ENCODE measurements around the gene KLC4.
"Not testable (repeated sequence)": the region's sequence is repeated elsewhere in the genome, so short reads cannot be mapped to it uniquely, and the experiment has no call there.

The KLC4 gene

DNA sequence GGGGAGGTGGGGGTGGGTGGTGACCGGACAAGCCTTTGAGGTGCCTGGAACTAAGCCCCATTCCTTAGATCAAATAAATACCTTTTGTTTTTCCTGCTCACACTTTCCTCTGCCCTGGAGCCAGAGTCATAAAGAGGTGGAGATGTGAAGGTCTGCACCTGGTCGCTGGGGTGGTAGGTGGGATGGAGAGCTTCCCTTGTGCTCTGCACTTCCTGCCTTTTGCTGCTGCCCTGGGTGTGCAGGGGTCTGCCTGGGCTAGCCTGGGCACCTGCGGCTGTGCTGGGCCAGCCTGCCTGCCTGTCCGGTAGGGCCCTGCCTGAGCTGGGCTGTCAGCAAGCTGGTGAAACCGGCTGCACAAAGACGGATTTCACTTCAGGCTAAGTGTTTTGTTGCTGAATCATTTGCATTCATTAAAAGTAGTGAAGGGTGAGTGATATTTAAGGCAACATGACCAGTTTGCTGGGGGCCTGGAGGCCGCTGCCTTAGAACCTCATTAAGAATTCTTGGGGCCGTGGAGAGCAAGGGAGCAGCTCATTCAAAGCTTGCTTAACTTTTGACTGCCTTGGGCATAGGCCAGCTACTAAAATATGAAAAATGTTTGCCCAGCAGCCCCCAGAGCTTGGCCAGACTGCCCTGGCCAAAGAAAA is 37.1 kb downstream of the KLC4 start:
- DNase-seq, result no peak

DNA sequence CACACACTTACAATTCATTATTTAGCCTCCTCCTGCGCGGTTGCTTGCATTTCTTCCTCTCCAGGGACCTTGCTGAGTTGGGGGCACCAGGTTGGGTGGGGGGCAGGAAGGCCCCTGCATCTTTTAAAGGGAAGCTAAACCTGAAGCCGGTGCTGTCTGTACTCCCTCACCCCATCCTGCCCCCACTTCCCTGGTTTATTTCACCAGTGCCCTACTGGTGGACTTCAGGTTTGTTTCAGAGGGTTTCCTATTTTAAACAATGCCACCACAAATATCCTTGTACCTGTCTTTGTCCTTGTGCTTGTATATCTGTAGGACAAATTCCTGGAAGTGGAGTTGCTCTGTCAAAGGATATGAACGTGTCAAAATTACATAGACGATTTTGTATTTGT is 37.7 kb downstream of the KLC4 start:
- DNase-seq, result no peak

DNA sequence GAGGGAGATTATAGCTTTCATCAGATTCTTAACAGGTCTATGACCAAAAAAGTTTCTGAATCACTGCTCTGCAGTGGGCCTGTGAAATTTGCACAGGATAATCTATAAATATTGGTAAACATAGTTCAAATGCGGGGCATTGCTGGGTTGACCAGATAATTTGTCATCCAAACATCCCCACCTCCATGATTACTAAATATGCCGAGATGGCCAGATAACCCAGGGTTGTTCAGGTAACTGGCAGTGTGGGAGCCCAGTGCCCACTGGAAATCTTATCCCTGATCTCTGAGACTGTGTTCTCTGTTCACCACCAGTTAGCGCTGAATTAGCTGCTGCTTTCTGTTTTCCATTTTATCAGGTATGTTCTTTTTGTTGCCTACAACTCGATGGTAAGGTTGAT is 38.1 kb downstream of the KLC4 start:
- DNase-seq, result no peak

DNA sequence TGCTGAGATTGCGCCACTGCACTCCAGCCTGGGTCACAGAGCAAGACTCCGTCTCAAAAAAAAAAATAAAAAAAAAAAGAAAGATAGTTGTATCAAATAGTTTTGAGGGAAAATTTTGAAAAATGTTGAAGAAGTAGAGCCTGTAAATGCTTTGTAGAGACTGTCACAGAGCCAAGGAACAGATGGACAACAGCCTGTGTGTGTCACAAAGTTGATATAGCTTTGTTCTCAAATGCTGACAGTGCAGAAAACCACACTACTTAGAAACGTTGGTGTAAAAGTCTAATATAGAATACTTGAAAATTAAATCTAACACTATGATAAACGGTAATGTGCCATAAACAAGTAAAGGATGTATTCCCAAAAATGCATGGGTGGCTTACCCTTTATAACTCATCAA is 42.1 kb downstream of the KLC4 start:
- no peak for DNase-seq

DNA sequence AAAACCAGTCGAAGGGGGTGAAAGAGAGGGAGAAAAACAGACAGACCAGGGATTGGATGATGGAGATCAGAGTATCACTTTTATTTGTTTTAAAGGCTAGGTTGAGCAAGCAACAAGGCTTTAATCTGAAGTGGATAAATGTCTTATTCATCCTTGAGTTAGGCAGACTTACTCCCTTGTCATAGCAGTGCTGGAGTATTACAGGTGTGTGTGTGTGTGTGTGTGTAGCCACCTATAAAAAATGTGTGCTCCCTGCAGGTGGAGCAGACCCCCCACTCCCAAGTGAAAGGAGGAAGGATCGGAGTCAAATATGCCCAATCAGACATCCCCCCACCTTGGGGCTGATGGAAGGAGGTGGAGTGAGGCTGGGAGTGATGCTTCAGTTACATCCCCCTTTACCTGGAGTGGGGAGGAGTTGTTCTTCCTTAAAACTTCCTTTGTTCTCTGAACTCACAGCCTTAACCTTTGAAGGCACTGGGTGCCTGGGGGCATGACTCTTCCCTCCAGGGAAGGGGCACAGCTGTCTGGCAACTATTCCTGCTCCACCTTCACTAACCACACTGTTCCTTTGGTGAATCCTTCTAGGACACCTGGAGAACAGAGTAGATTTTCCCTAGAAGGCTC is 43.9 kb downstream of the KLC4 start:
- DNase-seq, result no peak

DNA sequence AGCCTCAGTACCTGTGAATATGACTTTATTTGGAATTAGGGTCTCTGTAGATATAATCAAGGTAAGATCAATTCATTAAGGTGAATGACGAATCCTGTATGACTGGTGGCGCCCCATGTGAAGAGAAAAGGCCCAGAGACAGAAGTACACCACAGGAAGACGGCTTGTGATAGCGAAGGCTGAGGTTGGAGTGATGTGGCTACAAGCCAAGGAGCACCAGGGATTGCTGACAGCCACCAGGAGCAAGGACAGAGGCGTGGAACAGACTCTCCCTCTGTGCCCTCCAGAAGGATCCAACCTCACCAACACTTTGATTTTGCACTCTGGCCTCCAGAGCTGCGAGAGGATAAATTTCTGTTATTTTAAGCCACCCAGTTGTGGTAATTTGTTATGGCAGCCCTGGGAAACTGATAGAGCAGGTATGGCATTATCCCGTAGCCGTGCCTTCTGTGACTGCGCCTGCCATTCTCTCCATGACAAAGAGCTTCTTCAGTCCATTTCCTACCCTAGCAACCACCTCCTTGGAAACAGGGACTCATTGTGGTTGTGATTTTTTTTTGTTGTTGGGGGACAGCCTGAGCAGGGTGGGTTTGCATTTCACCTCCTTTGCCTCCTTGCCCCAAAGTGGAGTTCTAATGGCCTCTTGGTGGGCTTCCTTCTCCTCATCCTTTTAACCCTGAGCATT is 46.2 kb downstream of the KLC4 start:
- DNase-seq, result no peak

DNA sequence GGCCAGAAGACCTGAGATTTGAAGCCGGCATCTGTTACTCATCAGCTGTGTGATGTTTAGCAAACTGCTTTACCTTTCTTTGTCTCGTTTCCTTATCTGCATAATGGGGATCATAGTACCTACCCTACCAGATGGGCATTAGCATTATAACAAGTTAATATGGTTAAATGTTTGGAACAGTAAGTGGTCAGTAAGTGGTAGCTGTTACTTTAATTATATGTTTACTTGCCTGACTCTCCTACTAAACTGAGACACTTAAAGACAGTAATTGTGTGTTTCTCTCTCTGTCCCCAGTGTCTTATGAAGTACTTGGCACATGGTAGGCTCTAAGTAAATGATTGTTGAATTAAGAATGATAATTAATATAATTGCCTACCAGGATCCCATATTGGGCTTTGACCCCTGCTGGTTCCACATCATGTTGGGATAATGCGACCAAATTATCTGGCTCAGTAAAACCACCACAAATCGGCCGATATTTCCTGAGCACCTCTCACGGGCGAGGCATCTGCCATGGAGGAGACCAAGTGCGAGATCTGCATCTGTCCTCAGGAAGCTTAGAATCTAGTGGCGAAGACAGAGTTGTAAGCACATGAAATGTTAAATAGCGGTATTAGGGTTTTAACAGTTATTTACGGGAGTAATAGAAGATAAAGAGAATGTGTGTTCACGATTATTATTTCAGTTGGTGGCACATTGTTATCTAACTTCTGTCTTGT is 48.1 kb downstream of the KLC4 start:
- DNase-seq, result no peak

DNA sequence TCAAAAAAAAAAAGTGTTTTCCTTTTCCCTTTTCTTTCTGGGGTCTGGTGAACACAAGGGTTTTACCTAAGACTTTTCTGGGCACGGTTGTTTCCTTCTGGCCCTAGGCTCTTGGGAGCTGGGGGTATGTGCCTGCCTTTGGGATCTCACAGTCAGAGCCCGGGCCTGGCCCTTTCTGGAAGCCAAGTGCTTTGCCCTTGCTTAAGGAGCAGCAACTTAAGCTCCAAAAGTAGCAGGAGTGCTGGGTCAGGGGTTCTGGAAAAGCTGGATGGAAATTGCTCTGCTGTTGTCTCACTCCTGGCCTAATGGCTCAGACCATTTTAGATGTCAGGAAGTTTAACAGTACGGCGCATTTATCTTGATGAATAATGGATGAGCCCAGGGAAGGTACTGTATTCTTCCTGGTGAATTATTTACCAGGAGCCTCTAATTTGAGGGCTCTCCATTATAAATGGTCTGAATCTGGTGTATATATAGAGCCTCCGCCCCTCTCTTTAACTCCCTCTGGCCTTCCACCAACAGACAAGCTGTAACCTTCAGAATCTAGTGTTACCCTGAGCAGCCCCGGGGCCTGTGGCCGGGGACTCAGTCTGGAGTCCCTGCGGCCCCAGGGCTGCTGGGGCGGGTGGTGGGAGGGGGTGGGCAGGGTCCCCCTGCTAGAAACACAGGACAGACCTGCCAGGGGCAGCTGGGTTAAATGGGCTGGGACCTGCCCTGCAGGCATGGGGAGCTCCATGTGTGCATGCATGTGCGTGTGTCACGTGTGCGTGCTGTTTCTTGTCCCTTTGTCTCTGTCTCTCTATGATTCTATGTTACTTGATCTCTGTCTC is 54.2 kb downstream of the KLC4 start:
- DNase-seq, result no peak

DNA sequence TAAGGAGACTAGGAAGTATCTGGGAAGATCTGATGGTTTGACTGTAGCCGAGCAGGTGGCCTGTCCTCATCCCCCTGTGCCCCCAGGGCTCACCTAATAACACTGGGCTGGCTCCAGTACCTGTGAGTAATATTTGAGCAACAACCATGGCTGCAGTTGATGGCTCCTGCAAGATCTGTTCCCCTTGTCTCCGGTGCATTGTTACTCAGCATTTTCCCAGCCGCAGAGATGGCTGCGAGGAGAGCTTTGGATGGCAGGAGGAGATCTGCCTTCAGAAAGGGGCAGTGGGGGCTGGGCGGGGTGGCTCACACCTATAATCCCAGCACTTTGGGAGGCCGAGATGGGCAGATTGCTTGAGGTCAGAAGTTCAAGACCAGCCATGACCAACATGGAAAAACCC is 55.9 kb downstream of the KLC4 start:
- no peak for DNase-seq

DNA sequence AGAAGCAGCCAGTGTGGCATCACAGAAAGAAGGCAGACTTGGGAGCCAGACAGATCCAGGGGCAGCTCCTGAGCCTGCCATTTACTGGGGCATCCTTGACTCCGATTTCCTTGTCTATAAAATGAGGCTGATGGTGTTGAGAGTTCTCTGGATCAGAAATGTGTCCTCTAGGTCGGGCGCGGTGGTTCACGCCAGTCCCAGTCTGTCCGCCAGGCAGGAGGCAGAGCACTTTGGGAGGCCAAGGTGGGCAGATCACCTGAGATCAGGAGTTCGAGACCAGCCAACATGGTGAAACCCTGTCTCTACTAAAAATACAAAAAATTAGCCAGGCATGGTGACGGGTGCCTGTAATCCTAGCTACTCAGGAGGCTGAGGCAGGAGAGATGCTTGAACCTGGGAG is 58.0 kb downstream of the KLC4 start:
- DNase-seq, result not testable (repeated sequence)

DNA sequence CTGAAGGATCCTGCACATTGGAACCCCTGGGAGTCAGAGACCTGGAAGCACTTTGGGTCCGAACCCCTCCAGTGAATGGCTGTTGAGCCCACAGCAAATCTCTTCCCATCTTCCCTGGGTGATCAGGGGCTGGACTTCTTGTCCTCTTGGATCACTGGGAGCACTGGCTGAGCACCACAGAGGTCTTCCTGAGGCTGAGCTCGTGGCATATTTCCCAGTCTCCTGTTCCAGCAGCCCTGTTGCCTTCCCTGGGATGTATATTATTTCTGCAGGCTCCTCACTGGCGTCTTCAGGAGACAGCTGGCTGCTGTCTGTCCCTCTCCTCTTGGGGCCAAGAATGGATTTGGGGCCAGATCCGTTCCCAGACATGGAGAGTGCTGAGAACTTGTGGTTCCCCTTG is 60.1 kb downstream of the KLC4 start:
- no peak for DNase-seq

DNA sequence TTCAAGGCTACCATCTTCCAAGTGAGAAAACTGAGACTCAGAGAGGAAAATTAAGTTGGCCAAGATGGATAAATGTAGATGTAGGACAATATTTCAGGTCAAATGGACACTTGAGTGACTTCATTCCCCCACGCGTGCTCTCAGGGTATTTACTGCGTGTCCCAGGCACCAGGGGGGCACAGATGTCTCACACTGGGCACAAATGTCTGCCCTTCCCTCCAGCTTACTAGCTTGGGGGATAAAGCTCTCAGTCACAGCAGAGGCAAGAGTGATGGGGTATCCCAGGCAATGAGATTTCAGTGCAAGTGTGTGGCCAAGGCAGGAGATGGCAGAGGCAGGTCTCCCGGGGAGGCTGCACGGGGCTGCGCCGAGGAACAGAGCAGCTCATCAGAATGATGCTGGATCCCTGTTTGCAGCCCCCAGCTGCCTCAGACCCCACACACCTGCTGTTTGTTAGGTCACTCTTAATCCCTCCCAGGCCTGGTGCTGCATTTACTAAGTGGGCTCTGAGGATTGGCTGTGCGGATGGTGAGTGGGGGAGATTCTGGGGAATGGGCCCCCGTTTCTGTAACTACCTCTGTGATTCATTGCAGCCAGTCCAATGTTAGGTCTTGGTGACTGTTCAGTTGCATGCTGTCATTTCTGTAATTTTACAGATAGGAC is 60.8 kb downstream of the KLC4 start:
- DNase-seq, result no peak

DNA sequence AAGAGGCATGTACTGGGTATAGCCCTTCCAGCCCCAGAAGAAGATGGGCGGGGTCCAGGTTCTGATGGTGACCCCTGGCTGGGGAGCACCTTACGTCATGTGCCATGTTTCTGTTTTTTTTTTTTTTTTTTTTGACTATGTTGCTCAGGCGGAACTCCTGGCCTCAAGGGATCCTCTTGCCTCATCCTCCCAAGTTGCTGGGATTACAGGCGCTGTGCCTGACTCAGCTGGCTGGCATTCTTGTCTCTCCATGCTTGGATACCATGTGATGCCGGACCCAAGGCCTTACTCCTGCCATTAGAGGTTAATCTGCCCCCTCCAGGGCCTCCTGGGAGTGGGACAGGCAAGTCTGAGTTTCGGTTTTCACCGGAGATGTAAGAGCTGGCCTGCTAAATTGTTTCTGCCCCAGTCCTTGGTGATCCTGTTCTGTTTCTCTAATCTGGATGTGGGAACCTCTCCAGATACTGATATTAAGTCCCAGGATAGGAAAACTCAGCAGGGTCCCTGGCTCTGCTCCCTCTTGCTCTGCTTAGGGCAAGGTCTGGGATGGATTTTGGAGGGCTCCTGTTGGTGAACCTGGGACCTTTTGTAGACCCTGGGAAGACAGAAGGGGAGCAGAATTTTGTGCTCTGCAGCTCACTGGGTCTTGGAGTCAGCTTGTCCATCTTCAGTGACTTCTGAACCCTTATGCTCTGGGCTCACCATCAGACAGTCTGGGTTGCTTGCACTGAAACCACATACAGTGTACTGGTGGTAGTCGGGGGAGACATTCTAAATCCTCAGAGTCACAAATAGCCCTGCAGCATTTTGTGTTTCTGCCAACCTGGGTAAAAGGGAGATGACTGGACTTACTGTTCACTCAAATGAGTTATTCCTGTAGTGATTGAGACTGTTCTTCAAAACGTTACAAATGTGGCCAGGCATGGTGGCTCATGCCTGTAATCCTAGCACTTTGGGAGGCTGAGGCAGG is 61.8 kb downstream of the KLC4 start:
- DNase-seq, result no peak

DNA sequence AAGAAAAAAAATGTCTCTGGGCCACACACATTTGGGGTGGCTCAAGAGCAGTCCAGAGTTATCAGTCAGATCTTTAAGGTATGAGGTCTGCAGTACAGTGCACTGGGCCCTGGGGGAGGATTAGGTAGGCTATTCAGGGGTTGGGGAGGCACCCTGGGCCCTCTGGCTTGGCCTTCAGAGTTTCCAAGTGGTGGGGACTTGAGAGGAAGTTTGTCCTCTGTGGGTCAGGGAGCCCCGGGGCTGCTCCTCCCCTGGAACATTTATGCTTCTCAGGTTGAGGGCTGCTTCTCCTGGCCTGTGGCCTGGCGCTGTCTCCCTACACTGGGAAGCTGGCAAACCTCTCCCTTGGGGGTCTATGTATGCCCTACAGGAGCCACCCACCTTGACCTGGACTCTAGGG is 62.7 kb downstream of the KLC4 start:
- DNase-seq, result no peak

DNA sequence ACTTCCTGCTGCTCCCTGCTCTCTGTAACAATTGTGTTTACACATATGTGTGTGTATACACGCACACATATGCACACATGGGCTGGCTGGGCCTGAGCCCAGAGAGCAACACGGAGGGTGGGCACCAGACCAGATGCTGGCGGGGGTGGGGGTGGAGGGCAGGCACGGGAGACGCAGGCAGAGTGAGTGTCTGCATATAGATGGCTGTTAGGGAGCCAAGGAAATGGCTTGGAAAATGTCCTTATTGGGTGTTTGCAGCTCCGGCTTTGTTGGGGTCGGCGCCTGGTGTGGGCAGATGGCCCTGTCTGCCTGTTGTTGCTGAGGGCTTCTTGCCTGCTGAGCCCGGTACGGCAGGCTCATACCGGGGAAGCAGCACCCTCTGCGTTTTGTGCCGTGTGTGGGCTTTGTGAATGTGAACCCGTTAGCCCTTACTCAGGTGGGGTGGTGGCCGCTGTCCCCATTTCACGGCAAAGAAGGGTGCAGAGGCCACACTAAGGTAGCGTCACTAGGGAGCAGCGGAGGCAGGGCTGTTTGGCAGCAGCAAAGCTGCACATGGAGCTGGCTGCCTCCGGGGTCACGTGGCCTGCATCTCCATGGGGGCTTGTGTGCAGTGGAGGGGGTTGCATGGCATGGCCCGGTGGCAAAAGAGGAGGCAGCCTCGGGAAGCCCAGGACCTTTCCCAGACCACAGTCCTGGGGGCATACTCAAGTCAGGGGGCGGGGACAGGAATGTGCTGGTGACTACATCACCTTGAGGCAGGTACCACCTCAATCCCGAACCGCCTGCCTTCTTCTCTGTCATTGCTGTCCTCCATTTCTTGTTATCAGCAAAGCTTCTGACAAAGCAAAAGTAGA is 64.3 kb downstream of the KLC4 start:
- no peak for DNase-seq

DNA sequence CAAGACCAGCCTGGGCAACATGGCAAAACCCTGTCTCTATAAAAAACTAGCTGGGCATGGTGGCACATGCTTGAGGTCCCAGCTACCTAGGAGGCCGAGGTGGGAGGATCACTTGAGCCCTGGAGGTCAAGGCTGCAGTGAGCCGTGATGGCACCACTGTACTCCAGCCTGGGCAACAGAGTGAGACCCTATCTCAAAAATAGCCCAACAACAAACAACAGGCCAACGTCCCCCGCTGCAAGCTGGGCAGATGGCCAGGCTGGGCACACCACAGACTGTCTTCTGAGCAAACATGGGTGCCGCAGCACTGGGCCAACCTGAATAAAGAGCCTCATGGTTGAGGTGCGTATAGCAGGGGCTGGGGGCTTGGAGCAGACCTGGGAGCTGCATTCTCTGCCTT is 65.0 kb downstream of the KLC4 start:
- DNase-seq, result no peak

All from MV-4-11 (cell line).